Stimulated activated CD4-positive, alpha-beta T cell treated with anti-CD3 and anti-CD28 coated beads, TNF-alpha, amount 100 ng/mL, for 24 hours (primary cell): ENCODE results near the gene PPP1R7.
A peak's percentile ranks its signal among the peaks of the same experiment; 100 is the strongest.

Experiments
- DNase-seq, 3 experiments: peaks; one replicate each; pipeline ENCODE4 v3.0.0-alpha.2; 2020; ENCODE audit warnings: low read depth in 3 of 3

PPP1R7 gene

DNA sequence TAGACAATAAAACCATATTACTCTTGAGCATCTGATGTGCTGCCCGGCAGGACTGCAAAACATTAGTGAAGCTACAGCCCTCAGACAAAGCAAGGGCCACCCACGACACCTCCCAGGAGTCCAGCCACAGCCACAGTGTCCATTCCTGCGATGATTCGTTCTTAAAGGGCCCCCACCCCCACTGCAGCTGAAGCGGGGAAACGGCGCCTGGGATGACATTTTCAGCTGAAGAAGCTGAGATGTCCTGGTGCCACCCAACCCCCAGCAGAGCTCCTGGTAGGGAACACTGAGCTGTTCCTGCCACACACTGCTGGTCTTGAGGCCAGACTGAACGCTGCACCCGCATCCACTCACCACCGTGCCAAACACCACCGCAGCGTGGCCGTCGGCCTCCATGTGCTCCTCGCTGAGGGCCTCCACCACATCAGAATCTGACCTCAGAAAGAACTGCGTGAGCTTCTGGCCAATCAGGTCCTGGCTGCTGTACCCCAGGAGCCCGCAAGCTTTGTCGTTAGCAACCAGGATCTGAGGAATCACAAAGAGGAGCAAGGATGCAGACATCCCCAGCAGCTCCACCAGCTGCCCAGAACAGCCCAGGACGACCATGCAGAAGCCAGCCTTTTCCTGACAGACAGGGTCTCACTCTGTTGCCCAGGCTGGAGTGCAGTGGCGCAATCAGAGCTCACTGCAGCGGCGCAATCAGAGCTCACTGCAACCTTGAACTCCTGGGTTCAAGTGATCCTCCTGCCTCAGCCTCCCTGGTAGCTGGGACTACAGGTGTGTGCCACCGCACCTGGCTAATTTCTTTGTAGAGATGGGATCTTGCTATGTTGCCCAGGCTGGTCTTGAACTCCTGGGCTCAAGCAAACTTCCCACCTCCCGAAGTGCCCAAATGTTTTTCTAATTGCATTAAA lies 10.5 kb upstream of the PPP1R7 start:
- DNase-seq = no peak

DNA sequence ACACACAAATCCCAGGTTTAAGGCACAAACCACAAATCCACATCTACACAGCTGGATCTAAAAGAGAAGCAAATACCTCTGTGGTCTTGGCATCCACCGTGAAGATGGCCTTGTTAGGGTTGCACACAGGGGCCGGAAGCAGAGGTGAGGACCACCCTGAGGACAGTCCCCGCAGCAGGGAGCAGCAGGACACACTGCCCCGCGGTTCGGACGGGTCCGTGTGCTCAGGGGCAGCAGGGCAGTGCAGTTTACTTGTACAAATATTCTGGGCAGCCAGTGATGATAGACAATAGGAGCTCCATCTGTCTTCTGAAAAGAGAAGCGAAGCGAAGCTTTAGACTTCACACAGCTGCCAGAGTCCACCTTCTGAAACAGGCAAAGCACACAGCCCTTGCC lies 9.8 kb upstream of the PPP1R7 start:
- DNase-seq = no peak

DNA sequence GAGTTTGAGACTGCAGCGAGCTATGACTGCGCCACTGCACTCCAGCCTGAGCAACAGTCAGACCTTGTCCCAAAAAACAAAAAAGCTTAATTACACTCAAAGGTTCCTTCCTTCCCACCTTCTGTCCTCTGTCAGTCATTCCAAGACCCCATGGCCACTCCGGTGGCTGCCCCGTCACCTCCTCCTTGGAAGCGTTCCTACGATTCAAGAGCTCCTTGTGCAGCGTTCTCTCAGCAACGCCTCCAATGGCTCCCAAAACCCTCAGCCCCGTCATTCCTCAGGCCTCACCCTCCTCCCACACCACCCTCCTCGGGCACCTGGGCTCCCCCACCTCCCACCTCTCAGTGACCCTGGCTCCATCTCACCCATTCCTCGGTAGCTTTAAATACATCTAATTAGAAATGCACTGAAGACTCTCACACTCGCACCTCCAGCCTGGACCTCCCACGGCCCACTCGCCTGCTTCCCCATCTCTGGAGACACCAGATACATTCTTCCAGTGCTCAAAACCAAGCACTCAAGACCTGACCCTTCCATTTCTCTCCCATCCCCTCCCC lies 9.0 kb upstream of the PPP1R7 start:
- DNase-seq = no peak

DNA sequence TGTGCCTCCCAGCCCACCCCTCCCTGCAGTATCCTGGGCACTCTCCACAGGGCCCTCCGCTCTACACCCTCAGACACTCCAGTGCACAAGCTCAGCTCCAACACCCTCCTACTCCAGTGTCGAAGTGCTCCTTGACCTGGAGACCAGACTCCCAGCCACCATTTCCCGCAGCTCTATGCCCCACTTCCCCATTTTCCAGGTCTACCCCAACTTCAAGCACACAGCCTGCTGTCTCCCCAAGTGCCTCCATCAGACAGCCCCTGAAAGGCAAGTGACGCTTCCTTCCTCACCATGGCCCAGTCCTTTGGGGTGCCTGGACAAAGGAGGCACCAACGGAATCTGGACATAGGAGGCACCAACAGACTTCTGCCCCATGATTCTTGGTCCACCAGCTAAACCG lies 8.2 kb upstream of the PPP1R7 start:
- no peak for DNase-seq

DNA sequence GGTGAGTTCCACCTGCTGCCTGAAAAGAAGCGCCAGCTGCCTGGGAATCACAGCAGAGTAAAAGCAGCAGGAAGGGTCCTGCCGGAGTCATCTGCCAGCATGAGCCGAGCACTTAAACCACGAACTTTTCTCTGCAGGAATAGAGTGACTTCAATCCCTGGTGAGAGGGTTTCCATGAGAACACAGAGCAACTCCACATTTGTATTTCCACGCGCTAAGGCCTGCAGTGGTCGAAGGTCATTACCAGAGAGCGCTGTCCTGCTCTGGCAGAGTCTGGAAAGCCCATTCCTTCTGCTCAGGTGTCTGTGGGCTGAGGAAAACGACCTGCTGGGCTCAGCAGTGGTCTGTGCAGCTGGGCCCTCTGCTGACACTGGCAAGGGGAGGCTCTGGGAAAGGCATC lies 7.7 kb upstream of the PPP1R7 start:
- no peak for DNase-seq

DNA sequence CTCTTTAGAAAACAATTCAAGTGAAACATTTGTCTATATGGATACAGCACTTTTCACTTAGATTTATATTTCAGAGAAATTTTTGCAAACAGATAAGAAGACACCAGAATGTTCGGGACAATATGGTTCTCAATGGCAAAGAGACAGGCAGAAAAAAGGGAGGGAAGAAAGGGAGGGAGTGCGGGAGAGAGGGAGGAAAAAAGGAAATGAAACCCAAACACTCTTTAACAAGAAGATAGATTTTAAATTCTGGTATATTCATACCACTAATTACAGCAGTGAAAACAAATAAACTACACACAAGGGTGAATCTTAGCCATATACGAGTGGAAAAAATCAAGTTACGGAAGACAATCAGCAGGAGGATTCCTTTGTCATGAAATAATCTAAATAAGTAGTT lies 4.0 kb upstream of the PPP1R7 start:
- DNase-seq = no peak

DNA sequence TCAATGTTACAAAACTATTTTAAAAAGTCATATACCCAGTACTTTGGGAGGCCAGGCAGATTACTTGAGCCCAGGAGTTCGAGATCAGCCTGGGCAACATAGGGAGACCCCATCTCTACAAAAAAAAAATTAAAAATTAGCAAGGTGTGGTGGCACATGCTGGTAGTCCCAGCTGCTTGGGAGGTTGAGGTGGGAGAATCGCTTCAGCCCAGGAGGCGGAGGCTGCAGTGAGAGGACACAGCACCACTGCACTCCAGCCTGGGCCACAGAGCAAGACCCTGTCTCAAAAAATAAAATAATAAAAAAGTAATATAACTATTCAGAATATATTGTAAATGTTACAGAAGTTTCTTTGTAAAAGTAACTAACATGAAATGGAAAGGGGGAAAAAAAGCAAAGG lies 2.9 kb upstream of the PPP1R7 start:
- no peak for DNase-seq

DNA sequence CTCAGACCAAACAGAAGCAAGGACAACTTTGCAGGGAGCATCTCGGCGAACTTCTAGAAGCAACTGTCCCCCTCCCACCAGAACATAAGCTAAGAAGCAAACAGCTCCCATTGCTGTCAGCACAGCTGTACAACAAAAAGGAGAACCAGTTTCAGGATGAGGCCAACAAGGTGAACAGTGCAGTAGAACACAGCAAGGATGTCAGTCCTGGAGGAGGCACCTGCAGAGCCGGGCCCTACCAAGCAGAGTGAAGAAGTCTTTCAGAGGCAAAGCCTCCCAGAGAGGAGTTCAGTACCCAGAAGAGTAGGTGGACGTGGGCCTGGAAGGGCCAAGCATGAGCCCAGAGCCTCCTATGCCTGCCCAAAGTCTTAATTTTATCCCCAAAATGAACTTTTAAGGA lies 2.0 kb upstream of the PPP1R7 start:
- no peak for DNase-seq

DNA sequence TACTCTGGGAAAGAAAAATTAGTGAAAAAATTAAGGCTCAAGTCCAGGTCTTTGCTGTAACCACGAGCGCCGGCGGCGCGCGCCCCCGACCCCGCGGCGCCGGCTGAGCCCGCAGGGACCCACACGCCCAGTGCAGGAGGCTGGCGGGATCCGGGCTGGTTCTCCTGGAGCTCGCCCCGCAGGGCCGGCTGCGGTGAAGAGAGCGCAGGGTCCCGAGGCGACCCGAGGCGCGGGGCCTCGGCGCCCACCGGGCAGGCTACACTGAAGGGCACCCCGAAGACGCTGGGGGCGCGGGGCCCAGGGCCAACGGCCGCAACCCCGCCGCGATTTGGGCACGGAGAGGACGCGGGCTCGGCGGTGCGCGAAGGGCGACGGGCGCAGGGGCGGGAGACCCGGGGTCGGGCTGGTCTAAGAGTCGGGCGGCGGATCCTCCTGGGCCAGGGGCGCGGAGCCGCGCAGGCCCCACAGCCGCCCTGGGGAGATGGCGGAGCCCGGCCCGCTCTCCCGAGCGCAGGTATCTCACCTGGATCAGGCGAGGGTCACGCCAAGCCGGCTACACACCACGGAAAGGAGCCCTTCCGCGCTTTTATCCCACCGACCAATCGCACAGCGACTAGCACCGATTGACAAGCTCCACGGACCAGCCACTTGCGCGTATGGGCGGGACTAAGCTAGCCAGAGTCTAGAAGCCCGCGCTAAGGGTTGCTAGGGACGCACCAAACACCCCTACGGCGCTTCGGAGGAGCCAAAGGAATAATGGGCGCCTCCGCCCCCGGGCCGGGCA lies 1.2 kb upstream of the PPP1R7 start, which contains the start of gene PASK:
Gene PASK (minus strand): TSS at position 582 of the 784 bp plus-strand sequence. CDS start 6,440 bp downstream, outside the sequence.
- peak; percentile 88 to 95 (median 89) for DNase-seq

DNA sequence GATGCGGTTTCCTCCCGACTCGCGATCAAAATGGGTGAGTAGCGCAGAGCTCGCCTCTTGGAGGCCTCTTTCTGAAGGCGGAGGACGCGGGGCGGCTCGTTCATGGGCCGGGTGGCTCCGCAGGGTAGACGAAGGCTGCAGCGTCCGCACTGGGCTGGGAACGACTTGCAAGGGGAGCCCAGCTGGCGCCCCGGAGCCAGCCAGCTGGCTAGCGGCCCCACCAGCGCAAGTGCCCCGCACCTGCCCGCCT lies 667 bp upstream of the PPP1R7 start:
- DNase-seq = no peak

DNA sequence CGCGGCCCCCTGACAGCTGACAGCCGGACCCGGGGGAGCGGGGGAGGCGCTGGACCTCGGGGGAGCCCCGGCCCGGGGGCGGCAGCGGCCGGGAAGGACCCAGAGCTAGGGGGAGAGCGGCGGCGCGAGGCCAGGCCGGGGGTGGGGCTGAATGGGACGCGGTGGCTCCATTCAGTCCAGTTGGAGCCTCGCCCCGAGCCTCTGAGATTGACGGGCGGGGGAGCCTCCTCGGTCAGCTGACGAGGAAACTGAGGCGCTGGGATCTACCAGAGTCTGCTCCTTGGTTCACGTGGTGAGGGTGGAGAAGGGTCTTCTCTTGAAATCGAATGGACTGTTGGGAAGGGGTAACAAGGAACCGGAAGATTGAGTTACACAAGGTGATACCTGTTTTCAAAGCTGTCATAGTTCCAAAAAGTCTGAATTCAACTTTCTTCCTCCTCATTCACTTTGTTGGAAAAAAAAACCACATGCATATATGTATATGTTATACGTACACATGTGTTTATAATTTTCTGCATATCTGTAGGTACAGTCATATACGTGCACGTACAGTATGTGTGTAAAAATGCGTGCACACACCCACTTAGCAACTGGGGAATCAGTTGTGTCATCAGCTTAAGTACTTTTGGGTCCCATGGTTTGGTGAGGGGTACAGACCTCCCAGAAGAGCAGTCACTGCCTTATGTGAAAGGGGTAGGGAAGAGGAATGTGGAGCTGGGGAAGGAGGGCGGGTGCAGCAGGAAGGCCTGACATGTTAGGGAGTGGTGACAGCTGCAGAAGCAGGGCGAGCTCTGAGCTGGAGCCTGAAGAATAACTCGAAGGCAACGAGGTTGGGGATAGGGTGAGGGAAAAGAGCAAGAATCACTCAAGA lies 628 bp downstream of the PPP1R7 start:
- no peak for DNase-seq

DNA sequence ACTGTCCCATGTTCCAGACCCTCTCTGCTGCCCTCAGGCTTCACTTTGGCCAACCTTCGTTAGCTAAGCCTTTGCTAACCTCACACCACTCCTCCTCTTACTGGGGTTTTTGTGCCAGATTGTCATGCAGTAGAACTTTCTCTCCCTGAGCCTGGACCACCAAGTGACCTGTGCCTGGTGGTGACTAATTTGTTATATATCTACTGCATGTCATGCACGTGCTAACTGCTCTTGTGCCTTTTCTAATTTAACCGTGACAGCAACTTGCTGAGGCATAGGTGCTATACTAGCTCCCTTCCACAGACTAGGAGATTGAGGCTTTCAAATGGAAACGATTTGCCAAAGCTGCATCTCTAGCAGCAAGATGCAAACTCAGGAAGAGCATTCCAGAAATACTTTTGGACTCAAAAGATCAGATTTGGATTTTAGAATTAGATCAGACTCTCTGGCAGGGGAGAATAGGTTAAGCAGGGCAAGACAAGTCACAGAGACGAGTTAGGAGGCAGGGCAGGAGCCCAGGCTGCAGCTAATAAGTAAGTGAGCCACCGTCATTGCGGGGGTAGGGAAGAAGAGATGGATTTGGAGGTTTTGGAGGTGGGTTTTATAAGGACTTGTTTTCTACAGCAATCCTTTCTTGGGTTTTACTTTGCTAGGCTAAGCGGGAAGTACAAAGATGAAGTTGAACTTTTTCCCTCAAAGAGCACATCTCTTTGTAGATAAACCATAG lies 1.8 kb downstream of the PPP1R7 start:
- no peak for DNase-seq

DNA sequence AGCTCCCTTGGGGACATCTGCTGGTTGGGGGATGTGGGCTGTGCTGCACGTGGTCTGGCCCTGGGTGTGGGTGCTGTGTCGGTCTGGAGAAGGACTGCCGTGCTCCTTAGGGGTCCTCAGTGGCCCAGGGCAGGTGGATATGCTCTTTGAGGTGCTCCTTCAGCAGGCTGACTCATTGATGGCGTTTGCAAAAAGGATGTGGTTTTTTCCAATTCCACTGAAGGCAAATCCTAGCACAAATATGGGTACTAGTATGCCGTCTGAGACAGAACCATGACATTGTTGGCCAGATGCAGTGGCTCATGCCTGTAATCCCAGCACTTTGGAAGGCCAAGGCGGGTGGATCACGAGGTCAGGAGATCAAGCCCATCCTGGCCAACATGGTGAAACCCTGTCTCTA lies 3.3 kb downstream of the PPP1R7 start:
- no peak for DNase-seq

DNA sequence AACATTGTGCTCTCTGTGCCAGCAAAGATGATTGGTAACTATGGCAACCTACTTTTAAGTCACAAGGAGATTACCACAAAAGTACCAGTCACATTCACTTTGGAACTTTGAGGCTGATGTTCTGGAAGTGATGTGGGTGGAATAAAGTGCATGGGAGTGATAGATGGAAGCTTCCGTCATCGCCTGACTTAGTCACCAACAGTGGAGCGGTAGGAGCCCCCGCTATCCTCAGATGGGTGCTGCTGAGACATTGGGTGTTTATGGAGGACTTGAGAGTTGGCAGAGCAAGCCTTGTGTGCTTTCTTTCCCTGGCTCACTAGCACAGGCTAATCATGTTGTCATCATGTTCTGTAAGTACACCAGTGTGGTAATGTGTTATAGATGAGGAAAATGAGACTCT lies 4.6 kb downstream of the PPP1R7 start:
- peak in 2 of 3 experiments; percentile 7 to 39 for DNase-seq

DNA sequence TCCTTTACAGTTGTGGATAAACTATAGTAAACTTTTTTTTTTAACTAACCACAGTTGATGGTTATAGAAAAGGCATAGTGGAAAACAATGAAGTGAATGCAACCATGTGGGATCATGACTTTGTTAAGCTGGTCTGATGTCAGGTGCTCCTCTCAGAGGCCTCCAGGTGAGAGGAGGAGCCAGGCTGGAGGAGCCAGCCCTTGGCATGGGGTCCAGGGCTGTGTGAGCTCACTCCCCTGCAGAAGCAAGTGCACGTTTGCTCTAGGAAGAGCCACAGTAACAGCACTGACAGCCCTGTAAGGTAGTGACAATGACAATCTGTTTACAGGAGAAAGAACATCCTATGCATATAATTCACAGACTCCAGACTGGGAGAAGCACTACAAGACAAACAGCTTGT lies 5.7 kb downstream of the PPP1R7 start:
- DNase-seq = no peak

DNA sequence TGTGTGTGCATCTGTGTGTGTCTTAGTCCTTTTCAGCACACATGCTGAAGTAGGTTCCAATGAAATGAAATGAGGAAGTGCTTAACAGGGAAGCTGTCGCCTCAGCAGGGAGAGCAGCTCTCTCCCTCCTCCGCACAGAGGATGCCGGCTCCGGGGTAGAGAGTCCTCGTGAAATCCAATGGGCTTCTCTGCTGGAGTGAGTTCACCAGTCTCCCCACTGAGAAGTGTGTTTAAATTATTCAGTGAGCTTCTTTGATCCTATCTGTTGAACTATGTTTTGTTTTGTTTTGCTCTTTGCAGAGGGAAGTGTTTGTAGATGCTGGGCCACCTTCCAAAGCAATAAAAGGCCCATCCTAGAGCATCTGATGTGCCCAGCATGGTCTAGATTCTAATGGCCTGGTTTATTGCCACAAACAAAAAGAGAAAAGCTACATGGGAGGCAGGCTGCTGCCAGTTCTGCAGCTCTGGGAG lies 6.7 kb downstream of the PPP1R7 start:
- no peak for DNase-seq

DNA sequence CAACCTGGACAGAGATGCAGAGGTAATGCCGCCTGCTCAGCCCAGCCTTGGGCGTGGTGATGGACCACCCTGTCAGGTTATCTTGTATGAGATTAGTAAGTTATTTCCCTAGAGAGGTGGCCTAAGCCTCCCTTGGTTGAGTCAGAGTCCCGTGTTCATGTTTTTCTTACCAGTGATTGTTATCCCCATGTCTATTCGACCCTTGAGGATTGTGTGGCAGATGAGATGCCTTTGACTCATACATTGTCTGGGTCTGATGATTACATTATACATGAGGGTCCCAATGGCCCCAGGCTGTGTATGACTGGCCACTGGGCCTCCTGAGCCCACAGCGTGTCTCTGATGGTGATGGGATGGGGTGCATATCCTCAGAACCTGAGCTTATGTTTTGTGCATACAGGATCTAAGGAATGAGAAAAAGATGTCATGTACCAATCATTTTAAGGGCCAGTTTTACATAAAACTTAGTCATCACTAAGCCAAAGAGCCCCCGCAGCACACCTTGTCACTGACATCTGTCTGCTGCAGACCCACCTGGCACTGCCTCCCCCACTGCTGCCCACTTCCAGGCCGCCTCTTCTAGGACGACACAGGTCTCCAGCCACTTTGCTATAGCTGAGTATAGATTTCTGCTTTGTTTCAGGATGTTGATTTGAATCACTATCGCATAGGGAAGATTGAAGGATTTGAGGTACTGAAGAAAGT lies 7.7 kb downstream of the PPP1R7 start:
- no peak for DNase-seq

DNA sequence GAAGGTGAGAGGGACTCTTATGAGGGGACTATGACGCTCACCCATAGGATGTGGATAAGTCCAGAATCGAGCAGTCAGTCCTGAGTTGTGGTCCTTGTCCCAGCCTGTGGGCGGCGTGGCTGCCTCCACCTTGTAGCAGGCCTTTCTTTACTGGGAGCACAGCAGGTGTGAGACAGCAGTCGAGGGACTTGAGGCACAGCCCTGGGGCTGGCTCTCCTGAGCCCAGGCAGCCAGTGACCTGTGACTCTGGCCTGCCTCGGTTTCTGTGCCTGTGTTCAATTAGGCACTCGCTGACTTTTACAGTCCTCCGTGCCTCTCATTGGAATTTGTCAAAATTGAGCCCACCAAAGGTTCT lies 8.3 kb downstream of the PPP1R7 start:
- DNase-seq = no peak

DNA sequence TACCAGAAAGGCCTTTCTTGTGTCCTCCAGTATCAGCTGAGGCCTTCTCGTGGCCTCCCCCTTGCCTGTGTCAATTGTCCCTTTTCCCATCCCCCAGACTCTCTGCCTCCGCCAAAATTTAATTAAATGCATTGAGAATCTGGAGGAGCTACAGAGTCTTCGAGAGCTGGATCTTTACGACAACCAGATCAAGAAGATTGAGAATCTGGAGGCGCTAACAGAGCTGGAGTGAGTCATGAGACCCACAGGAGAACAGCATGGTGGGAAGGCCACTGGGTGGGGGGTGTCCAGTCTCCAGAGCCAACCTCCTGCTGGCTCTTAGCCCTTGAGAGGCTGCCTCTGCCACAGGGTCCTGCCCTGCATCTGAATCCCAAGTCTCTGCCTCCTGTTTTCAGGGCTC lies 8.8 kb downstream of the PPP1R7 start:
- DNase-seq = no peak

DNA sequence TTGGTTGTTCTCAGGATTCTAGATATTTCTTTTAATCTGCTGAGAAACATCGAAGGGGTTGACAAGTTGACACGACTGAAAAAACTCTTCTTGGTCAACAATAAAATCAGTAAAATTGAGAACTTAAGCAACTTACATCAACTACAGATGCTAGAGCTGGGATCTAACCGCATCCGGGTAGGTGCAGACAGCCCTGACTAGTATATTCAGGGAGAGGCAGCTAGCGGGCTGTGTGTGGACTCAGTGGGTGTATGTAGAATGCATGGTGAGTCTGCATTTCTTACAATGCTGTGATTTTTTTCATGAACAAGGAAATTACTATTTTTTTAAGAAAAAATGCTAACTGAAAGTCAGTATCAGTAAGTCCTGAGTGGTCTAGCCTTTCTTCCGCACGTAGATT lies 10.1 kb downstream of the PPP1R7 start:
- DNase-seq = no peak
